Measurements from ENCODE around the gene NAA40.

NAA40 gene

DNA sequence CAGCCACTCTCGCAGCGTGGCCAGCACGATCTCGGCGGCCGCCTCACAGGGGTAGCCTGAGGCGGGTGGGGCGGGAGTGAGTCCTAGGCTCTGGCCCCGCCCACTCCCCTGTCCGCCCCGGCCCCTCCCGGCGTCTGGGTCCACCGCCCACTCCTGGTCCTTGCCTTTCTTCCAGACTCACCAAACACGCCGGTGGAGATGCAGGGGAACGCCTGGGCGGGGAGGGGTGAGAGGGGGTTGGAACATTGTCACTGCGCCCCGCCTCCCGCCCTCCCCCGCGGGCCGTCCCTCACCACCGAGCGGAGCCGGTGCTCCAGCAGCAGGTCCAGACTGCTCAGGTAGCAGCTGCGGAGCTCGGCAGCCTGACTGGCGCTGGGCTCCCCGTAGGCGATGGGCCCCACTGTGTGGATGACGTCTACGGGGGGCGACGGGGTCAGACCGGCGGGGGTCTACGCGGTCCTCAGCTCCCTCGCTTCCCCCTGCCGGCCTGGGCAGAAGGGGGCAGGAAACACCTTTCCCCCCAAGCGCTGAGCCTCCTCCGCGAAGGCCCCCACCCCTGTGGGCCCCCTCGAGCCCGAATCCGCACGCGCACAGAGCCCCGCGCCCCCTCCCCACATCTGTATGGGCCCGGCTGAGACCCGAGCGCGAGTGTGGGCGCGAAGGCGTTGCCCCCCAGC is 60.7 kb downstream of the NAA40 start:
- FAIRE-seq: no peak
- TF ChIP-seq CTCF (IDR thresholded peaks at IDR 0.05; ENCODE audit: insufficient read depth, missing control alignments): no peak
- DNase-seq (ENCODE audit: insufficient read length, low spot score): no peak

- FAIRE-seq (no peak), DNase-seq (ENCODE audit: insufficient read length, low spot score) (no peak)
- TF ChIP-seq CTCF (IDR thresholded peaks at IDR 0.05; ENCODE audit: insufficient read depth, missing control alignments): peak; percentile 41
These were observed 61.4 kb downstream of the NAA40 start for GRCh38 chr11:64000026-64000739.

- TF ChIP-seq CTCF (IDR thresholded peaks at IDR 0.05; ENCODE audit: insufficient read depth, missing control alignments): no peak
- no peak for DNase-seq (ENCODE audit: insufficient read length, low spot score)
- no peak for FAIRE-seq
These were observed 62.1 kb downstream of the NAA40 start for GRCh38 chr11:64000740-64001483.

DNA sequence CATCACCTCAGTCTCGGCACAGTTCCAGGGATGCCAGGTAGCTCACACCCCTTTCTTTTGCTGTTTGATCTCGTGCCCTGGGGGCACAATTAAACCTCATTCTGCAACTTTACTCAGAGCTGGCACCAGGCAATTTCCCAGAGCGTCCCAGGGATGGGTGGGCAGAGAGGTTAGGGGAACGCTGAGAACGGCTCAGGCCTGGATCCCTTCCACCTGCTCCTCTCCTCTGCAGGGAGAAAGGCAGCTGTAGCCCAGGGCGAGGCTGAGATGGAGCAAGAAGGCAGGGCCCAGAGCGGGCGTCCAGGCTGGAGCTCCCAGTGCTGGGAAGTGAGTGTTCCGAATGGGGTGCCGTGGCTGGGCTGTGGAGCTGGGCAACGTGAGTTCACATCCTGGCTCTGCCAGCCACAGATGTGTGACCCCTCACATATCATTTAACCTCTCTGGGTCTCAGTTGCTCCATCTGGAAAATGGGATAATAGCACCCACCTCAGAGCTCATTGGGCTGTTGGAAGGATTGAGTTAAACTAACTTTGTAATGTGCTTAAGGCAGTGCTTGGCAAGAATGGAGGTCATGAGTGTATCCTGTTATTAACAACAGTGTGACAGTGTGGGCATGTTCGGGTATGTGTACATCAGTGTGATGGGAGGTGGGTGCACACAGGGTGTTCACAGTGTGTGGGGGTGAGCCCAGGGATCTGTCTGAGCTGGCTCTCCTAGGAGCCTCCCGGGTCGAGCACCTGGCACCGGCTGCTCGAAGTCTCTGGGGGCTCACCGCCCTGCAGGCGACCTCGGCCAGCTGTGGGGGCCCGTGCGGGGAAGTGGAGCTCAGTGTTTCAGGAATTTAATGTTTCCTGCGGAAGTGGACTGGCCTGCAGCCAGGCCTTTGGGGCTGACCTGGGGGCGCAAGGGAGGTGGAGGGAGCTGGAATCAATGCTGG is 63.0 kb downstream of the NAA40 start:
- FAIRE-seq: no peak
- no peak for TF ChIP-seq CTCF (IDR thresholded peaks at IDR 0.05; ENCODE audit: insufficient read depth, missing control alignments)

DNA sequence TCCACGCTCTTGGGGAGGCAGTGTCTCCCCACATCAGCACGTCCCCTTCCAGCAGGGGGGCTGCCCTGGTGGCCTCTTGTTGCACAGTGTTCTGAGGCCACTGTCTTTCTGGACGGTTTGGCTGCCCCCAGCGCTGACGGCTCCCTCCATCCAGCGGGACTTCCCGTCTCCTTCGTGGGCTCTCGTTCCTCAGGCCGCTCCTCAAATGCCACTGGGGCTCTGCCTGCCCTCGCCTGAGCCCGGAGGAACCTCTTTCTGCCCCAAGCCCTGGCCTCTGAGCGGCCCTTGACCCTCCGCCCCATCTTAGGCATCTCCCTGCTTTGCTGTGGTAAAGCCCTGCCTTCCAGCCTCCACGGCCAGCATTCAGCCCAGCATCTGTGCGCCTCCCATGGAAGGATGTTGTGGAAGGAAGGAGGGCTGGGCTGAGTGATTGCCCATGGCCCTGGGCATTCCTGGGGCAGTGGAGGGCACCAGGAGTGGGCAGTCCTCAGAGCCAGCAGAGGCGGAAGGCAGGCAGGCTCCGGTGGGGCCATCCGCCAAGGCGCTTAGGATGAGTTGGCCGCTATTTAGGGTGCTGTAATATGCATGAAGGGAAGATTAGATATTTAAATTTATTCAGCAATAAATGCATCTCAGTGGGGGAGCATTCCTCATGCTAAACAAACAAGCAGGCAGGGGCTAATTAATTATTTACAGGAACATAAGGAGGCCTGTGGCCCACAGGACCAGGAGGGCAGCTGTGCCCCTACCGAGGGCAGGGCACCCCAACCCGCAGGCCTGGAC is 65.2 kb downstream of the NAA40 start:
- TF ChIP-seq CTCF (IDR thresholded peaks at IDR 0.05; ENCODE audit: insufficient read depth, missing control alignments): no peak
- FAIRE-seq (no peak), DNase-seq (ENCODE audit: insufficient read length, low spot score) (no peak)

More for the DNA sequence above, 63.0 kb downstream of the NAA40 start:
- no peak for DNase-seq (ENCODE audit: insufficient read length, low spot score)

GRCh38 chr11:64004590-64004984 is 65.8 kb downstream of the NAA40 start:
- DNase-seq (ENCODE audit: insufficient read length, low spot score) (no peak), FAIRE-seq (no peak)
- no peak for TF ChIP-seq CTCF (IDR thresholded peaks at IDR 0.05; ENCODE audit: insufficient read depth, missing control alignments)

All from D721Med (cell line).